ENCODE measurements around the gene KPNA1. TPM values are rescaled to one million over a fixed set of nuclear protein-coding genes. Genes with fewer than 3 reads are reported as not detected.

KPNA1 gene
- total RNA-seq, 1 donor from 2014 or later: 46.0 TPM

DNA sequence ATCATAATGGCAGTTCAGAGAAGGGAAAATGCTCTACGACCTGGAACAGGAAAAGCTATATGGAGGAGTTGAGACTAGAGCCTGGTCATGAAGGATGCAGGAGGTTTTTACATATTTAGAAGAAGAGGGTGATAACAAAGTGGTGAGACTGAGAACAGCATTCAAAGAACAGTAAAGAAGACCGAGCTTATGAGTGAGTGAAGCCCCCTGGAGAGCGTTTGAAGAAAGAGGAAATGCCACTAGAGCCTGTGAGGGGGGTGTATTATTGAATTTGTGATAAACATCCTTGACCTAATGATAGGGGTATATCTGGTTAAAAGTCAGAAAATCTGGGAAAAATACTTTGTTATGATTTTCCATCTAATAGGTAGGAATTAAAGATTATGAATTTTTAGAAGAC, 45.2 kb upstream of the KPNA1 start:
- no peaks in the 10 kb centered on the region for H3K27me3 ChIP-seq (ENCODE audit: control insufficient read depth, insufficient read depth, low read length)
- H3K36me3 ChIP-seq (ENCODE audit: control insufficient read depth, insufficient read depth, low read length): no peaks in the 10 kb centered on the region
- no peak for DNase-seq (ENCODE audit: low read depth)
- no peak overlapping the region for H3K4me3 ChIP-seq (ENCODE audit: low read depth, low read length)
- TF ChIP-seq, protein P1, sequence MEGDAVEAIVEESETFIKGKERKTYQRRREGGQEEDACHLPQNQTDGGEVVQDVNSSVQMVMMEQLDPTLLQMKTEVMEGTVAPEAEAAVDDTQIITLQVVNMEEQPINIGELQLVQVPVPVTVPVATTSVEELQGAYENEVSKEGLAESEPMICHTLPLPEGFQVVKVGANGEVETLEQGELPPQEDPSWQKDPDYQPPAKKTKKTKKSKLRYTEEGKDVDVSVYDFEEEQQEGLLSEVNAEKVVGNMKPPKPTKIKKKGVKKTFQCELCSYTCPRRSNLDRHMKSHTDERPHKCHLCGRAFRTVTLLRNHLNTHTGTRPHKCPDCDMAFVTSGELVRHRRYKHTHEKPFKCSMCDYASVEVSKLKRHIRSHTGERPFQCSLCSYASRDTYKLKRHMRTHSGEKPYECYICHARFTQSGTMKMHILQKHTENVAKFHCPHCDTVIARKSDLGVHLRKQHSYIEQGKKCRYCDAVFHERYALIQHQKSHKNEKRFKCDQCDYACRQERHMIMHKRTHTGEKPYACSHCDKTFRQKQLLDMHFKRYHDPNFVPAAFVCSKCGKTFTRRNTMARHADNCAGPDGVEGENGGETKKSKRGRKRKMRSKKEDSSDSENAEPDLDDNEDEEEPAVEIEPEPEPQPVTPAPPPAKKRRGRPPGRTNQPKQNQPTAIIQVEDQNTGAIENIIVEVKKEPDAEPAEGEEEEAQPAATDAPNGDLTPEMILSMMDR (IDR thresholded peaks at IDR 0.05; ENCODE audit: insufficient read depth, low read length, poor library complexity, severe bottlenecking): no peak

GRCh38 chr3:122558605-122559004, 43.9 kb upstream of the KPNA1 start:
- no peaks in the 10 kb centered on the region for H3K36me3 ChIP-seq (ENCODE audit: control insufficient read depth, insufficient read depth, low read length)
- no peaks in the 10 kb centered on the region for H3K27me3 ChIP-seq (ENCODE audit: control insufficient read depth, insufficient read depth, low read length)
- DNase-seq (ENCODE audit: low read depth): no peak
- TF ChIP-seq, protein P1 (IDR thresholded peaks at IDR 0.05; ENCODE audit: insufficient read depth, low read length, poor library complexity, severe bottlenecking): no peak
- H3K4me3 ChIP-seq (ENCODE audit: low read depth, low read length): no peak overlapping the region

- TF ChIP-seq, protein P1 (IDR thresholded peaks at IDR 0.05; ENCODE audit: insufficient read depth, low read length, poor library complexity, severe bottlenecking): no peak
- Histone ChIP-seq H3K27me3 (ENCODE audit: control insufficient read depth, insufficient read depth, low read length) (no peaks in the 10 kb centered on the region), H3K36me3 (ENCODE audit: control insufficient read depth, insufficient read depth, low read length) (no peaks in the 10 kb centered on the region), H3K4me3 (ENCODE audit: low read depth, low read length) (no peak overlapping the region)
- no peak for DNase-seq (ENCODE audit: low read depth)
Observed at GRCh38 chr3:122557356-122557755, 42.6 kb upstream of the KPNA1 start.

DNA sequence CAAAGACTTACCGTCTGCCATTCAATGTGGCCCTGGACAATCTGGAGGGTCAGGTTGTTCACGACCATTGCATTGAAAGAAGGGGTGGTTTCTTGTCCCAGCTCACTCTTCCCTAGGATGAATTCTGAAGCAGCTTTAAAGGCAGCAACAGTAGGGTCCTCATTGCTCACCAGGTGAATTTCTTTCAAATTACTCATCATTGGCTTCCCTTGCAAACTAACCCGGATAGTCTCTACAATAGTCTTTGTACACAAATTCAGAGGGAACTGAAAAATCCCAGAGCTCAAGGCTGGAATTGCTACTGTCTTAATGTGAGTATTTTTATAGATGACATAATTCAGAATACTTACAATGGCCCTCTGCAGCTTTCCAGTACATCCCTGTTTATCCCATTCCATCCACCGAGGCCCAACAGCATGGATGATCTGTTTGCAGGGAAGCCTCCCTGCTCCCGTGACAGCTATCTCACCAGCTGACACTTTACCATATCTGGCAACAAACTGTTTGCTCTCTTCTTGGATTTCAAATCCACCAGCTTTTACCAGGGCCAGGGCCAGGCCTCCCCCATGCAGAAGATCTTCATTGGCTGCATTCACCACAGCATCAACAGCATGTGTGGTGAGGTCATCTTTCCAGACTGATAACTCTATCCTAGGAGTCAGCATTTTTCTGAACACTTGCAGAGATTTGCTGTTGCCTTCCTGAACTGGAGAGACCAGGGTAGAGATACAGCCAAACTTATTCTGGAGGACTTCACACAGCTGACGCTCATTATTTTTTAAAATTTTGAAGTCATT, 40.7 kb upstream of the KPNA1 start:
- Histone ChIP-seq H3K27me3 (ENCODE audit: control insufficient read depth, insufficient read depth, low read length) (no peaks in the 10 kb centered on the region), H3K4me3 (ENCODE audit: low read depth, low read length) (no peak overlapping the region), H3K36me3 (ENCODE audit: control insufficient read depth, insufficient read depth, low read length) (no peaks in the 10 kb centered on the region)
- no peak for DNase-seq (ENCODE audit: low read depth)
- TF ChIP-seq, protein P1 (IDR thresholded peaks at IDR 0.05; ENCODE audit: insufficient read depth, low read length, poor library complexity, severe bottlenecking): no peak

GRCh38 chr3:122553171-122553570, 38.4 kb upstream of the KPNA1 start:
- Histone ChIP-seq H3K4me3 (ENCODE audit: low read depth, low read length) (no peak overlapping the region), H3K27me3 (ENCODE audit: control insufficient read depth, insufficient read depth, low read length) (no peaks in the 10 kb centered on the region), H3K36me3 (ENCODE audit: control insufficient read depth, insufficient read depth, low read length) (no peaks in the 10 kb centered on the region)
- DNase-seq (ENCODE audit: low read depth): no peak
- TF ChIP-seq, protein P1 (IDR thresholded peaks at IDR 0.05; ENCODE audit: insufficient read depth, low read length, poor library complexity, severe bottlenecking): no peak

DNA sequence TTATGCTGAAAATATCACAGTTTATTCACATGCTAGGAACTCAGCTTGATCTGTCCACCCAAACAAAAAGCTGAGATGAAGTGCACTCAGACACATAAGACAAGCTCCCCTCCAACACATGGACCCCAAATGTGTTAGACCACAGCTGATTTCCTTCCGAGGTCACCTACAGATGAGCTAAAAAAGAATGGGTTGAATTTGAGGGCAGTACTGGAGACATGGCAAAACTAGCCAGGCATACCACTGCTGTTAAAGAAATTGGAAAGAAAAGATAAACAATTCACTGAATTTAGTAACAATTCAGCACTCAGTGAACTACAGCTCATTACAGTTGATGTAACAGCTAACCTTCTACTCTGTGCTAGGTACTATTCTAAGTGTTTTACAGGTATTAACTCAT, 33.9 kb upstream of the KPNA1 start:
- TF ChIP-seq, protein P1 (IDR thresholded peaks at IDR 0.05; ENCODE audit: insufficient read depth, low read length, poor library complexity, severe bottlenecking): no peak
- DNase-seq (ENCODE audit: low read depth): no peak
- no peaks in the 10 kb centered on the region for H3K36me3 ChIP-seq (ENCODE audit: control insufficient read depth, insufficient read depth, low read length)
- no peaks in the 10 kb centered on the region for H3K27me3 ChIP-seq (ENCODE audit: control insufficient read depth, insufficient read depth, low read length)
- H3K4me3 ChIP-seq (ENCODE audit: low read depth, low read length): no peak overlapping the region

All from kidney epithelial cell (primary cell).